NCI-H2227 (cell line): ENCODE data around the gene MCTP1.

Experiments used
- DNase-seq: peaks from one replicate; lab custom pipeline; 2025; ENCODE audit not compliant: unreplicated experiment; lab: John Stamatoyannopoulos, UW

Gene MCTP1

GRCh38 chr5:94736498-94736897, 548.4 kb downstream of the MCTP1 start:
- no peak for DNase-seq

- DNase-seq = no peak
Observed at GRCh38 chr5:94731471-94731870, 553.4 kb downstream of the MCTP1 start.

DNA sequence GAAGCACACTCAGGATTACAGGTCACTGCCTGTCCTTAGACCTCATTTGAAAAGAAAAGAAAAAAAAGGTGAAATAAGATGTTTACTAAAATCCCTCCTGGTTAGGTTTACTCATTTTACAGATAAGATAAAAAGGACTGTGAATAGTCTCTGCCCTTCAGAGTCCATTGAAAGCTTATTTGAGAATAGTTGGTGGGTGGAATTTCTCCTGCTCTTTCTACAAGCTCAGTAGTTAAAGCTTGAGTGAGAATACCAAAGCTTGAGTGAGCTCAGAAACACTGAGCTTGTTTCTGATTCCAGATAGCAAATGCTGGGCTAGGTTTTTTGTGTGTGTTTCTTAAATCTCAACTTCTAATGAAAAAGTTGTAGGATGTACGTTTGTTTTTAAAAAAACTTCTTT, 559.8 kb downstream of the MCTP1 start:
- DNase-seq = no peak

DNA sequence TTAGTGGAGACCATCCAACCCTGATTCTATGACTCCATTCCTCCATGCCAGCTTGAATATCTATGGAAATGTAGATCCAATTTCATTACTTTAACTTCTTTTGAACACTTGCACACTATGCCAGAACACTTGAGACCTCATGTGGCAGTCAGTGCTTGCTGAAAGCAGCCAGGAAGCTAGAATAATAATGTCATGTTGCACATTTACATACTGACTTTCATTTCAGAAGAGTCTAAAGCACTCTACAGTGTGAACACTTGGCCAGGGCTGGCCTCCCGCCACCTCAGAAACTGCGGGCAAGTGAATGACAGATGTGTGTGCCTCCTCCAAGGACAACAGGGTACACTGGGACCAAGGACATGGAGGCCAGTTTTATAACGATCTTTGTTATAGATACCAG, 569.1 kb downstream of the MCTP1 start:
- no peak for DNase-seq

GRCh38 chr5:94711785-94712184, 573.1 kb downstream of the MCTP1 start:
- no peak for DNase-seq

- DNase-seq = no peak
Observed at GRCh38 chr5:94709277-94709676, 575.6 kb downstream of the MCTP1 start.

- DNase-seq = no peak
Observed at GRCh38 chr5:94707359-94707758, 577.5 kb downstream of the MCTP1 start.

GRCh38 chr5:94705427-94705826, 579.5 kb downstream of the MCTP1 start:
- DNase-seq = no peak

DNA sequence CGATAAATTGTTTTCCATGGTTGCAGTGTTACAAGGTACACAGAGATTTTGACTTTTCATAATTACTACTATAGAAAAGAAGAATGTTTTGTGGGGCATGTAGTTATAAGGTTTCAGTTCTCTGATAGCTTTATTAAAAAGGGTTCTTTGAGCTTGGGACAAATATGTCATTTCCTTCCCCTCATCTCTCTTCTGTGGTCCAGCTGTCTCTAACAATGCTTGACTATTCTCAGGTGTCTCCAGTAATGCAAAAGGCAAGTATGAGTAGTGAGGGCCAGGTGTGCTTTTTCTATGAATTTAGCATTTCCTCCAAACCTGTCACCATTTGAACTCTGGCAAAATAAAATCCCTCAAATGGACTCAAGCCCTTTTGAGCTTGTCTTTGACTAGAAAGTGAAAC, 582.2 kb downstream of the MCTP1 start:
- DNase-seq = no peak

- DNase-seq = no peak
Observed at GRCh38 chr5:94700592-94700991, 584.3 kb downstream of the MCTP1 start.

- no peak for DNase-seq
Observed at GRCh38 chr5:94699562-94699961, 585.3 kb downstream of the MCTP1 start.

DNA sequence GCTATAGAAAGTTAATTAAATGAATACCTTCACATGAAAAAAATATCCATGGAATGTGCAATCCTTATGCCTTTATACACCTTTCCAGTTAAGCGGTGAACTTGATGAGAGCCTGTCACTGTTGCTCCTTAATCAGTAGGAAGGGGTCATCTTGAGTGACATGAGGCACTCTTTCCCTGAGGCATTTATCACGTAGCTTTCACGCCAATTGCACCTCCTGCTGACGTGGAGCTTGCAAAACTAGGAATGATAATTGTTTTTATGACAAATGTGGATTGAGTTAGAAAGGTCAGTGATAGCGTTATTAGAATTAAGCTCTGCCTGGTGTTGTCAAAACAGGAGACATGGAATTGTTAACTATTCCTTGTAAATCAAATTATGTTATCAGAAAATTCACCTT, 586.7 kb downstream of the MCTP1 start:
- peak; percentile 28 for DNase-seq

GRCh38 chr5:94694671-94695070, 590.2 kb downstream of the MCTP1 start:
- no peak for DNase-seq

DNA sequence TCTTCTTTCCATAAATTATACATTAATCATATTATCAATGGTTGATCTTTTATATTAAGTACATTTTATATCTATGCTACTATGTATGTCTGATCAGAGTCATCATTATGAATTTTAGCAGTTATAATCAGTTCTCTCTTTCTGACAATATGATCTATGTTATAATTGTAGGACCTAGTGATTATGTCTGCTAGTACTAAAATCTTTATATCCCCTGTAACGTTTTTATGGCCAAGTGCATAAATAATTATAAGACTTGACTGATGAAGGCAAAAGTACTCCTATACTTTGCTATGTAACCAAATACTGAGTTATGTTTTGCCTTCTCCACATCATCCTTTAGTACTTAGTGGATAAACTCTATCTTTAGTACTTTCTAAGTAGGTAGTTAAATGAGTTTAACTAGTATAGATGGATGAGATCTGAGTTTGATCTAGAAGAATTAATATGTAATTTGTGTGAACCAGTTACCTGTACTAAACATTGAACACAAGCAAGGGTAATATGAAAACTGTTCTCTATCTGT, 591.0 kb downstream of the MCTP1 start:
- DNase-seq = no peak

DNA sequence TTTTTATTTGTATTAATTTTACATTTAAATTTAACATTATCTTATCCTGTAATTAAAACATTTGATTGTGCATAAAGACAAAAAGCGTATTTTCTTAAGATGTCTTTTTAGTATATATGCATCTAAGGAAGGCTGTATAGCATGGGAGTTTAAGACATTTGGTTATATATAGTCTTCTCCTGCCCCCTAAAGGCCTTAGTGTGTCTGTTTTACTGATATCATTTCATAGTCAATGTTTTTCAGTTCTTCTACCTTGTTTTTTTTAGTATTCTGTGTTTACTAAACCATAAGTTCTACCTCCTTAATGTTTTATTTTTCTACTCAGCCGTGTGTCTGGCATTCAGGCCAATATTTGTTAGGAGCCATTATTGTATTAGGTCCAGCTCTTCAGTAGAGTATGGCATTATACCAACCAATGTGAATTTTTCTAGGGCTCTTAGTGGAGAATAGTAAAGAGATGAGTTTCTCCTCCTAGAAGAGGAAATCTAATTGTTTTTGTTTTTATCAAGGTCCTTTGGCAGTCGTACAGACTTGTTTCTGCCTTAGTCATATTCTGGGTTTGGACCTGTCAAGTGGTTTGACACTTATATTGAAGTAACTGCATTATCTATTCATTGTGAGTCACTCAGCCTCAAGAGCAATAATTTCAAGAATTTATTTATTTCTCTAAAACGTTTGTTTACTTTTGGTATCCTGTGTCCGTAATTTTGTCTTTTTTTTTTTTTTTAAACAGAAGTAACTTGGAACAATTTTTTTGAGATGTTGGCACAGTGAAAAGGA, 591.7 kb downstream of the MCTP1 start:
- peak; percentile 33 for DNase-seq

DNA sequence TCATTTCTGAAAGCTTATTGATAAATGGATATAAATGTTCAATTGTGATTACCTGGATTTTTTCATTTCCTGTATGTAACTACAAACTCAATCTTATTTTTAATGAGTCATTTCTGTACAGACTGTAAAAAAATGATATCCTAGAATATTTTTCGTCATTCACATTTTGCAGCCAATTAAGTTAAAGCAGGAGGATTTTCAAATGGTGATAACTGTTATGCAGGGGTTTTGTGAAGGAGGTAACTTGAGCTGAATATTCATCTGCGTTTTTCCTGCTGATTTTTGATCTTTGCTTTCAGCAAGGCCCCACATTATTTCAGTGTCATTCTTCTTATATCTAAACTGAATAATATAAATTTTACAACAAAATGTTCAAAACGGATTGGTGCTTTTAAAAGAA, 592.3 kb downstream of the MCTP1 start:
- no peak for DNase-seq

GRCh38 chr5:94691949-94692348, 592.9 kb downstream of the MCTP1 start:
- peak; percentile 71 for DNase-seq

GRCh38 chr5:94691291-94691690, 593.6 kb downstream of the MCTP1 start:
- DNase-seq = no peak

- DNase-seq = peak; percentile 70
Observed at GRCh38 chr5:94690778-94691177, 594.1 kb downstream of the MCTP1 start.

GRCh38 chr5:94689908-94690307, 595.0 kb downstream of the MCTP1 start:
- DNase-seq = no peak

GRCh38 chr5:94682814-94683520, 601.9 kb downstream of the MCTP1 start:
- DNase-seq = no peak

GRCh38 chr5:94675965-94676618, 608.8 kb downstream of the MCTP1 start:
- DNase-seq = no peak
